SK-N-SH (cell line): ENCODE measurements around the gene KLHDC7B. TPM values are rescaled to one million over a fixed set of nuclear protein-coding genes. Genes with fewer than 3 reads are reported as not detected.

Source experiments
- CTCF ChIA-PET: fragments of 300-600, 350-600 bp; formaldehyde crosslinking; extraction: SDS; loops from one replicate; lab custom pipeline; 2021; lab: Yijun Ruan, JAX
- POLR2A ChIA-PET: fragments of 350-600 bp; sonication (Branson Sonifier 250); formaldehyde crosslinking; extraction: SDS; loops from one replicate; lab custom pipeline; 2020; ENCODE audit warnings: antibody characterized with exemption, inconsistent platforms; lab: Yijun Ruan, JAX
- DNase-seq: peaks from one replicate; pipeline ENCODE4 v3.0.0; 2012
- H2AFZ ChIP-seq: fragments of 200-600 bp; sonication (generic); 2 replicates; pipeline ENCODE4 v1.8.1; 2016; ENCODE audit warnings: antibody characterized with exemption, mild to moderate bottlenecking, low read depth
- H3F3A ChIP-seq: fragments of 200-600 bp; sonication (generic); replicated peaks from 2 replicates; pipeline ENCODE3; 2016; ENCODE audit warnings: antibody characterized with exemption, mild to moderate bottlenecking; ENCODE audit not compliant: insufficient read depth
- H3K27ac ChIP-seq, 2 experiments: fragments of 200-500 bp in 1 of 2; fragments of 200-600 bp in 1 of 2; sonication (Bioruptor generic) in 1 of 2; sonication (generic), shearing (Covaris generic) in 1 of 2; 2 replicates each; pipeline versions ENCODE4 v1.5.1 to v1.6.1; 2014 to 2016; ENCODE audit warnings: low read depth in 2 of 2, inconsistent platforms in 1 of 2, low read length in 1 of 2, mild to moderate bottlenecking in 1 of 2, mixed read lengths in 1 of 2
- H3K27me3 ChIP-seq: fragments of 200-600 bp; sonication (generic), shearing (Covaris generic); 2 replicates; pipeline ENCODE4 v1.6.1; 2016; ENCODE audit warnings: mixed run types; ENCODE audit not compliant: insufficient read depth
- H3K36me3 ChIP-seq, 2 experiments: fragments of 200-500 bp in 1 of 2; fragments of 200-600 bp in 1 of 2; sonication (Bioruptor generic) in 1 of 2; sonication (generic) in 1 of 2; replicated peaks in 1 of 2; 2 replicates each; pipeline versions ENCODE3 to v1.5.1; 2014 to 2016; ENCODE audit warnings: low read length in 1 of 2, mild to moderate bottlenecking in 1 of 2; ENCODE audit not compliant: insufficient read depth in 2 of 2, control insufficient read depth in 1 of 2
- H3K4me1 ChIP-seq, 2 experiments: fragments of 200-500 bp in 1 of 2; fragments of 200-600 bp in 1 of 2; sonication (Bioruptor generic) in 1 of 2; sonication (generic), shearing (Covaris generic) in 1 of 2; 2 replicates each; pipeline versions ENCODE4 v1.5.1 to v1.6.1; 2014 to 2016; ENCODE audit warnings: low read depth in 1 of 2, low read length in 1 of 2, mixed run types in 1 of 2; ENCODE audit not compliant: insufficient read depth in 2 of 2, control insufficient read depth in 1 of 2
- H3K4me2 ChIP-seq: fragments of 200-600 bp; sonication (generic), shearing (Covaris generic); 2 replicates; pipeline ENCODE4 v1.6.1; 2017; ENCODE audit warnings: mixed run types
- H3K4me3 ChIP-seq, 2 experiments: fragments of 200-500 bp in 1 of 2; fragments of 200-600 bp in 1 of 2; sonication (Bioruptor generic) in 1 of 2; sonication (generic), shearing (Covaris generic) in 1 of 2; 2 replicates each; pipeline versions ENCODE4 v1.5.1 to v1.8.1; 2014 to 2016; ENCODE audit warnings: low read depth in 2 of 2, inconsistent platforms in 1 of 2, low read length in 1 of 2, mild to moderate bottlenecking in 1 of 2, mixed read lengths in 1 of 2, moderate library complexity in 1 of 2
- H3K79me2 ChIP-seq: fragments of 200-600 bp; sonication (generic); 2 replicates; pipeline ENCODE4 v1.8.1; 2017; ENCODE audit warnings: mild to moderate bottlenecking; ENCODE audit not compliant: insufficient read depth
- H3K9ac ChIP-seq: fragments of 200-600 bp; sonication (generic); 2 replicates; pipeline ENCODE4 v1.6.1; 2017; ENCODE audit warnings: mixed run types
- H3K9me2 ChIP-seq: fragments of 200-600 bp; sonication (generic); 2 replicates; pipeline ENCODE4 v1.6.1; 2017; ENCODE audit warnings: mixed run types
- H3K9me3 ChIP-seq: fragments of 200-600 bp; sonication (generic); 2 replicates; pipeline ENCODE4 v1.6.1; 2017; ENCODE audit warnings: mixed run types, mild to moderate bottlenecking, moderate library complexity
- H4K20me1 ChIP-seq: fragments of 200-600 bp; sonication (generic); 2 replicates; pipeline ENCODE4 v1.6.1; 2017; ENCODE audit warnings: mild to moderate bottlenecking, mixed run types; ENCODE audit not compliant: insufficient read depth
- CHD2 ChIP-seq: fragments of 150-350 bp; IDR thresholded peaks from 2 replicates; pipeline ENCODE4 v1.6.1; 2018; ENCODE audit warnings: low read length; ENCODE audit not compliant: partially characterized antibody
- ELF1 ChIP-seq: IDR thresholded peaks from 2 replicates; pipeline ENCODE4 v1.4.0; 2012
- EP300 ChIP-seq, 2 experiments: IDR thresholded peaks; 2 replicates each; pipeline versions ENCODE4 v1.4.0 to v1.6.1; 2012; ENCODE audit warnings: borderline replicate concordance in 1 of 2, low read depth in 1 of 2, low read length in 1 of 2
- FOSL2 ChIP-seq: IDR thresholded peaks from 2 replicates; pipeline ENCODE4 v1.4.0; 2012; ENCODE audit warnings: low read depth, mild to moderate bottlenecking, moderate library complexity, borderline replicate concordance
- FOXJ3 ChIP-seq: sonication (generic); formaldehyde crosslinking; IDR thresholded peaks from 2 replicates; pipeline ENCODE4 v1.5.1; 2020; ENCODE audit warnings: mild to moderate bottlenecking, missing genetic modification reagents
- FOXM1 ChIP-seq: IDR thresholded peaks from 2 replicates; pipeline ENCODE4 v1.4.0; 2012; ENCODE audit warnings: low read depth, mild to moderate bottlenecking
- GABPA ChIP-seq: IDR thresholded peaks from 2 replicates; pipeline ENCODE4 v1.4.0; 2012; ENCODE audit warnings: low read depth, mild to moderate bottlenecking
- GATA2 ChIP-seq: sonication (generic); formaldehyde crosslinking; IDR thresholded peaks from 2 replicates; pipeline ENCODE4 v1.5.0; 2020; ENCODE audit warnings: mild to moderate bottlenecking, missing genetic modification reagents
- JUND ChIP-seq: IDR thresholded peaks from 2 replicates; pipeline ENCODE4 v1.4.0; 2012
- MEF2A ChIP-seq: IDR thresholded peaks from 2 replicates; pipeline ENCODE4 v1.4.0; 2012; ENCODE audit warnings: low read depth, borderline replicate concordance
- NRF1 ChIP-seq: IDR thresholded peaks from 2 replicates; pipeline ENCODE4 v1.6.1; 2012; ENCODE audit warnings: low read depth, mild to moderate bottlenecking, low read length
- POLR2AphosphoS5 ChIP-seq: IDR thresholded peaks from 2 replicates; pipeline ENCODE4 v1.6.1; 2012; ENCODE audit warnings: low read depth, low read length
- RAD21 ChIP-seq: IDR thresholded peaks from 2 replicates; pipeline ENCODE4 v1.6.1; 2012; ENCODE audit warnings: mild to moderate bottlenecking, low read length
- RFX5 ChIP-seq: IDR thresholded peaks from 2 replicates; pipeline ENCODE4 v1.6.1; 2012; ENCODE audit warnings: mild to moderate bottlenecking, improper control_type of control experiment, low read length
- RXRA ChIP-seq: IDR thresholded peaks from 2 replicates; pipeline ENCODE4 v1.4.0; 2012; ENCODE audit warnings: low read depth, mild to moderate bottlenecking, borderline replicate concordance
- SIN3A ChIP-seq: IDR thresholded peaks from 2 replicates; pipeline ENCODE4 v1.6.1; 2012; ENCODE audit warnings: low read depth, mild to moderate bottlenecking, low read length, moderate library complexity, borderline replicate concordance
- TEAD4 ChIP-seq: IDR thresholded peaks from 2 replicates; pipeline ENCODE4 v1.4.0; 2012; ENCODE audit warnings: mild to moderate bottlenecking, borderline replicate concordance; ENCODE audit not compliant: insufficient read depth
- YY1 ChIP-seq: IDR thresholded peaks from 2 replicates; pipeline ENCODE4 v1.4.0; 2012; ENCODE audit warnings: low read depth, mild to moderate bottlenecking
- WGBS: methylation state at CpG from one replicate; pipeline ENCODE4 v1.1.6; 2017; ENCODE audit warnings: low lambda C conversion rate; 5-methylcytosine and 5-hydroxymethylcytosine counted together
- polyA plus RNA-seq, 3 experiments: library from polyadenylated mRNA; depleted of rRNA; stranded (reverse); fragments of >200 nt; gene quantifications; 2 replicates each; pipeline ENCODE4 v1.2.3, GENCODE V29; 2012
- TF ChIP-seq, protein P1 (sequence below): fragments of 150-350 bp; IDR thresholded peaks from 2 replicates; pipeline ENCODE4 v1.6.1; 2016; ENCODE audit warnings: mild to moderate bottlenecking, low read depth, low read length
- TF ChIP-seq, protein P2 (sequence below): IDR thresholded peaks from 2 replicates; pipeline ENCODE4; 2012

KLHDC7B gene
- polyA plus RNA-seq, 1 of the 3 experiments (the other 2 are of a cell fraction): 0.07 TPM

- TF ChIP-seq, protein P1, sequence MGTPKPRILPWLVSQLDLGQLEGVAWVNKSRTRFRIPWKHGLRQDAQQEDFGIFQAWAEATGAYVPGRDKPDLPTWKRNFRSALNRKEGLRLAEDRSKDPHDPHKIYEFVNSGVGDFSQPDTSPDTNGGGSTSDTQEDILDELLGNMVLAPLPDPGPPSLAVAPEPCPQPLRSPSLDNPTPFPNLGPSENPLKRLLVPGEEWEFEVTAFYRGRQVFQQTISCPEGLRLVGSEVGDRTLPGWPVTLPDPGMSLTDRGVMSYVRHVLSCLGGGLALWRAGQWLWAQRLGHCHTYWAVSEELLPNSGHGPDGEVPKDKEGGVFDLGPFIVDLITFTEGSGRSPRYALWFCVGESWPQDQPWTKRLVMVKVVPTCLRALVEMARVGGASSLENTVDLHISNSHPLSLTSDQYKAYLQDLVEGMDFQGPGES: no peak
- TF ChIP-seq EP300 (IDR thresholded peaks at IDR 0.05; ENCODE audit: borderline replicate concordance in 1 of 2, low read depth in 1 of 2, low read length in 1 of 2): no peak
- no peak for TF ChIP-seq FOSL2
- no peak for TF ChIP-seq RFX5
- TF ChIP-seq RAD21: no peak
- no peak for TF ChIP-seq YY1
- no peak for TF ChIP-seq NRF1
- no peak for TF ChIP-seq ELF1
- TF ChIP-seq POLR2AphosphoS5: no peak
- TF ChIP-seq JUND: no peak
- TF ChIP-seq FOXJ3: no peak
- TF ChIP-seq, all 33 proteins: peak for 0
These were observed 1.5 kb upstream of the KLHDC7B start (continued) for GRCh38 chr22:50544078-50544745.

DNA sequence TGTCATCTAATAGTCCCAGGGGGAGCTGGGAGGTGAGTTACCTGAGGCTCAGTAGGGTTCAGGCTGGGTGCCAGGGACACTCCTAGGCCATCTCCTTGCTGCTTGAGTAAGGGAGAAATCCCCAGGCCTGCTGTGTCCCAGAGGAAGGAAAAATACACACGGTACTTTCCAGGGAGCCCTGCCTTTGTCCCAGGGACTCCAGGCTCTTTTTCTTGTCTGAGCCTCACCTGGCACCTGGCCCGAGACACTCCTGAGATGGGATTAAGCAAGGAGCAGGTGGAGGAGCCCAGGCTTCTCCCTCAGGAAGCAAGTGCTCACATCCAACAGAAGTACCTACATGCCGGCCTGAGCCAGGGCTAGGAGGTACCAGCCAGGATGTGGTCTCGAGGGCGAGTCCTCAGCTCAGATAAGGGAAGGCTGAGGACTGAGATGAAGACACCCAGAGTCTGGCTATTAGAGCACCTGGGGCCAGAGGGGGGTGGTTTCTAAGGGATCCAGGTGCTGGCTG, 899 bp upstream of the KLHDC7B start:
- Histone ChIP-seq H3K4me1 (peaks cover 4 to 9% of the 10 kb centered on the region in 2 experiments; a peak in 2 of 4 replicates), H2AFZ (no peak overlapping the region), H3K79me2 (no peaks in the 10 kb centered on the region), H3K27ac (no peak overlapping the region), H3K9me3 (no peaks in the 10 kb centered on the region), H3K9ac (no peak overlapping the region), H3K9me2 (no peaks in the 10 kb centered on the region), H4K20me1 (no peaks in the 10 kb centered on the region), H3K27me3 (no peaks in the 10 kb centered on the region), H3K36me3 (no peaks in the 10 kb centered on the region), H3K4me2 (no peak overlapping the region), H3K4me3 (no peak overlapping the region), H3F3A (peaks cover 6% of the 10 kb centered on the region)
- TF ChIP-seq RXRA: no peak
- WGBS: 83% methylated on average over 3 of the region's 5 CpGs
- CTCF ChIA-PET: interaction anchor here (1.1 to 4.9 kb wide), 4 partner anchors 8 to 19 kb away, joined by 4 to 31 read pairs (median 6); partner anchors contain the start of genes SCO2 and SYCE3
- DNase-seq: no peak
- POLR2A ChIA-PET: interaction anchor here (1.6 to 2.3 kb wide), 2 partner anchors 18 to 20 kb away, joined by 5 to 7 read pairs; partner anchors contain the start of genes SCO2 and SYCE3

GRCh38 chr22:50546326-50547262, 895 bp downstream of the KLHDC7B start:
- CTCF ChIA-PET: interaction anchor here (1.5 to 4.9 kb wide), 4 partner anchors 10 to 74 kb away, joined by 5 to 31 read pairs (median 8); partner anchors contain the start of genes SCO2 and SYCE3
- no peak for TF ChIP-seq EP300 (IDR thresholded peaks at IDR 0.05; ENCODE audit: borderline replicate concordance in 1 of 2, low read depth in 1 of 2, low read length in 1 of 2)
- no peak for TF ChIP-seq MEF2A
- TF ChIP-seq, protein P2, sequence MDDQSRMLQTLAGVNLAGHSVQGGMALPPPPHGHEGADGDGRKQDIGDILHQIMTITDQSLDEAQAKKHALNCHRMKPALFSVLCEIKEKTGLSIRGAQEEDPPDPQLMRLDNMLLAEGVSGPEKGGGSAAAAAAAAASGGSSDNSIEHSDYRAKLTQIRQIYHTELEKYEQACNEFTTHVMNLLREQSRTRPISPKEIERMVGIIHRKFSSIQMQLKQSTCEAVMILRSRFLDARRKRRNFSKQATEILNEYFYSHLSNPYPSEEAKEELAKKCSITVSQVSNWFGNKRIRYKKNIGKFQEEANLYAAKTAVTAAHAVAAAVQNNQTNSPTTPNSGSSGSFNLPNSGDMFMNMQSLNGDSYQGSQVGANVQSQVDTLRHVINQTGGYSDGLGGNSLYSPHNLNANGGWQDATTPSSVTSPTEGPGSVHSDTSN: no peak
- no peak for TF ChIP-seq SIN3A
- no peak for TF ChIP-seq GATA2 (CRISPR knock-in tag)
- TF ChIP-seq FOSL2: no peak
- no peak for TF ChIP-seq FOXM1
- no peak for TF ChIP-seq RAD21
- no peak for TF ChIP-seq CHD2
- TF ChIP-seq, protein P1: no peak
- TF ChIP-seq TEAD4: no peak
- TF ChIP-seq GABPA: no peak

More at GRCh38 chr22:50546326-50547262, 895 bp downstream of the KLHDC7B start:
- no peaks in the 10 kb centered on the region for H3K9me2 ChIP-seq
- peaks cover 0 to 9% of the 10 kb centered on the region in 2 experiments; a peak in 1 of 4 replicates for H3K4me1 ChIP-seq
- no peaks in the 10 kb centered on the region for H3K79me2 ChIP-seq
- no peak overlapping the region for H3K4me2 ChIP-seq
- no peaks in the 10 kb centered on the region for H3K27me3 ChIP-seq
- H3K27ac ChIP-seq: no peak overlapping the region
- DNase-seq: peak; percentile 44
- H3K4me3 ChIP-seq: no peak overlapping the region
- peaks cover 3% of the 10 kb centered on the region for H3F3A ChIP-seq
- 93% methylated on average over 28 of the region's 78 CpGs for WGBS
- H3K9me3 ChIP-seq: no peaks in the 10 kb centered on the region
- no peak overlapping the region for H3K9ac ChIP-seq
- POLR2A ChIA-PET: interaction anchor here (1.6 to 2.3 kb wide), 2 partner anchors 16 to 21 kb away, joined by 5 to 7 read pairs; partner anchors contain the start of genes SCO2 and SYCE3
- H3K36me3 ChIP-seq: no peaks in the 10 kb centered on the region
- no peak overlapping the region for H2AFZ ChIP-seq
- H4K20me1 ChIP-seq: no peaks in the 10 kb centered on the region
